Measurements from ENCODE around the gene DLGAP1.

DLGAP1 gene

GRCh38 chr18:3771121-3771971 is 683.8 kb downstream of the DLGAP1 start:
- DNase-seq (ENCODE audit: extremely low read depth, insufficient read length), result peak; percentile 83
- peak; percentile 90 for TF ChIP-seq CTCF (IDR thresholded peaks at IDR 0.05; ENCODE audit: insufficient read depth, low read length, poor library complexity, severe bottlenecking)
- no peaks in the 10 kb centered on the region for H3K36me3 ChIP-seq (ENCODE audit: control insufficient read depth, insufficient read depth, low read length)
- no peak overlapping the region for H3K4me3 ChIP-seq (replicated peaks; ENCODE audit: low read depth, low read length)
- no peaks in the 10 kb centered on the region for H3K27me3 ChIP-seq (replicated peaks; ENCODE audit: control insufficient read depth, insufficient read depth, low read length)

GRCh38 chr18:3761266-3761665 is 693.8 kb downstream of the DLGAP1 start:
- no peak for TF ChIP-seq CTCF (IDR thresholded peaks at IDR 0.05; ENCODE audit: insufficient read depth, low read length, poor library complexity, severe bottlenecking)
- Histone ChIP-seq H3K36me3 (ENCODE audit: control insufficient read depth, insufficient read depth, low read length) (no peaks in the 10 kb centered on the region), H3K27me3 (replicated peaks; ENCODE audit: control insufficient read depth, insufficient read depth, low read length) (no peaks in the 10 kb centered on the region), H3K4me3 (replicated peaks; ENCODE audit: low read depth, low read length) (no peak overlapping the region)
- no peak for DNase-seq (ENCODE audit: extremely low read depth, insufficient read length)

- DNase-seq (ENCODE audit: extremely low read depth, insufficient read length), result no peak
- no peak for TF ChIP-seq CTCF (IDR thresholded peaks at IDR 0.05; ENCODE audit: insufficient read depth, low read length, poor library complexity, severe bottlenecking)
- no peaks in the 10 kb centered on the region for H3K36me3 ChIP-seq (ENCODE audit: control insufficient read depth, insufficient read depth, low read length)
- no peak overlapping the region for H3K4me3 ChIP-seq (replicated peaks; ENCODE audit: low read depth, low read length)
- no peaks in the 10 kb centered on the region for H3K27me3 ChIP-seq (replicated peaks; ENCODE audit: control insufficient read depth, insufficient read depth, low read length)
Measured at GRCh38 chr18:3760741-3761140, 694.4 kb downstream of the DLGAP1 start.

- Histone ChIP-seq H3K4me3 (replicated peaks; ENCODE audit: low read depth, low read length) (no peak overlapping the region), H3K36me3 (ENCODE audit: control insufficient read depth, insufficient read depth, low read length) (no peaks in the 10 kb centered on the region), H3K27me3 (replicated peaks; ENCODE audit: control insufficient read depth, insufficient read depth, low read length) (no peaks in the 10 kb centered on the region)
- no peak for TF ChIP-seq CTCF (IDR thresholded peaks at IDR 0.05; ENCODE audit: insufficient read depth, low read length, poor library complexity, severe bottlenecking)
- DNase-seq (ENCODE audit: extremely low read depth, insufficient read length), result no peak
Measured at GRCh38 chr18:3759099-3759498, 696.0 kb downstream of the DLGAP1 start.

GRCh38 chr18:3758531-3758930 is 696.6 kb downstream of the DLGAP1 start:
- Histone ChIP-seq H3K27me3 (replicated peaks; ENCODE audit: control insufficient read depth, insufficient read depth, low read length) (no peaks in the 10 kb centered on the region), H3K36me3 (ENCODE audit: control insufficient read depth, insufficient read depth, low read length) (no peaks in the 10 kb centered on the region), H3K4me3 (replicated peaks; ENCODE audit: low read depth, low read length) (no peak overlapping the region)
- TF ChIP-seq CTCF (IDR thresholded peaks at IDR 0.05; ENCODE audit: insufficient read depth, low read length, poor library complexity, severe bottlenecking), result no peak
- DNase-seq (ENCODE audit: extremely low read depth, insufficient read length), result no peak

Data from GM06990 (cell line).